ENCODE data around the gene HABP4. TPM values are rescaled to one million over a fixed set of nuclear protein-coding genes. Genes with fewer than 3 reads are reported as not detected.

Gene HABP4
- total RNA-seq, 2 experiments from 2014 or later: 17.4 to 19.0 TPM

GRCh38 chr9:96519095-96519494 lies 69.1 kb downstream of the HABP4 start:
- Mint-ChIP-seq H3K4me1 (ENCODE audit: low read depth) (peaks cover 14% of the 10 kb centered on the region), H3K27me3 (no peaks in the 10 kb centered on the region), H3K4me3 (no peak overlapping the region), H3K9me3 (no peaks in the 10 kb centered on the region), H3K36me3 (no peaks in the 10 kb centered on the region), H3K27ac (no peak overlapping the region)
- intact Hi-C loops (cut with micrococcal nuclease): no loop called here
- POLR2A ChIA-PET: no interaction called here
- CTCF ChIA-PET: no interaction called here
- DNase-seq: no peak

GRCh38 chr9:96519787-96520186 lies 69.8 kb downstream of the HABP4 start:
- ChIA-PET POLR2A (no interaction called here), CTCF (no interaction called here)
- H3K4me1 Mint-ChIP-seq (ENCODE audit: low read depth): peaks cover 14% of the 10 kb centered on the region
- H3K27ac Mint-ChIP-seq: no peak overlapping the region
- no peaks in the 10 kb centered on the region for H3K27me3 Mint-ChIP-seq
- DNase-seq: no peak
- no peaks in the 10 kb centered on the region for H3K9me3 Mint-ChIP-seq
- no peaks in the 10 kb centered on the region for H3K36me3 Mint-ChIP-seq
- intact Hi-C loops (cut with micrococcal nuclease): no loop called here
- no peak overlapping the region for H3K4me3 Mint-ChIP-seq

- intact Hi-C loops (cut with micrococcal nuclease): no loop called here
- DNase-seq: no peak
- Mint-ChIP-seq H3K36me3 (no peaks in the 10 kb centered on the region), H3K27me3 (no peaks in the 10 kb centered on the region), H3K4me1 (ENCODE audit: low read depth) (peaks cover 14% of the 10 kb centered on the region), H3K27ac (no peak overlapping the region), H3K9me3 (no peaks in the 10 kb centered on the region), H3K4me3 (no peak overlapping the region)
- ChIA-PET POLR2A (no interaction called here), CTCF (no interaction called here)
Measured at GRCh38 chr9:96522366-96522765, 72.4 kb downstream of the HABP4 start.

DNA sequence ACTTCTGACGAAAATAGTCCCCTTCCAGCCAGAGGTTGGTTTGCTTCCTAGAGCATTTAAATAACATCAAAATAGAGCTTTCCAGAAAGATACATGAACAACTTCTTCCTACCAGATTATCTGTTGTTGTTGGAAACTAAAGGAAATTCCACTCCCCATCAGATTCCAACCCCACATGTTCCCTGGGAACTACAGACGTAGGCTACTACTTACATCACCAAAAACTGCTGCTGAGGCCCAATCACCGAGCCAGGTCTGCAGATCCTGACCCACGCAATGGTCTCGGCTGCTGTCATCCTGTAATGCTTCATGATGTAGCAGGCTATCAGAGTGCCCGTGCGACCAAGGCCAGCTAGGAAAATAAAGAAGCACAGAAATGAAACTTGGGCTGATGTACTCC lies 73.4 kb downstream of the HABP4 start:
- no peak for DNase-seq
- CTCF ChIA-PET: no interaction called here
- POLR2A ChIA-PET: no interaction called here
- no peaks in the 10 kb centered on the region for H3K9me3 Mint-ChIP-seq
- H3K4me3 Mint-ChIP-seq: no peak overlapping the region
- intact Hi-C loops (cut with micrococcal nuclease): no loop called here
- H3K27me3 Mint-ChIP-seq: no peaks in the 10 kb centered on the region
- peaks cover 2% of the 10 kb centered on the region for H3K36me3 Mint-ChIP-seq
- H3K4me1 Mint-ChIP-seq (ENCODE audit: low read depth): peaks cover 14% of the 10 kb centered on the region
- H3K27ac Mint-ChIP-seq: no peak overlapping the region

- intact Hi-C loops (cut with micrococcal nuclease): no loop called here
- no peak for DNase-seq
- Mint-ChIP-seq H3K4me1 (ENCODE audit: low read depth) (peaks cover 14% of the 10 kb centered on the region), H3K36me3 (peaks cover 2% of the 10 kb centered on the region), H3K9me3 (no peaks in the 10 kb centered on the region), H3K27me3 (no peaks in the 10 kb centered on the region), H3K4me3 (no peak overlapping the region), H3K27ac (no peak overlapping the region)
- ChIA-PET POLR2A (no interaction called here), CTCF (interaction anchor here (0.6 kb wide), 1 partner anchor 68 kb away, joined by 3 read pairs; no protein-coding TSS in a partner anchor)
Measured at GRCh38 chr9:96524045-96524444, 74.1 kb downstream of the HABP4 start.

DNA sequence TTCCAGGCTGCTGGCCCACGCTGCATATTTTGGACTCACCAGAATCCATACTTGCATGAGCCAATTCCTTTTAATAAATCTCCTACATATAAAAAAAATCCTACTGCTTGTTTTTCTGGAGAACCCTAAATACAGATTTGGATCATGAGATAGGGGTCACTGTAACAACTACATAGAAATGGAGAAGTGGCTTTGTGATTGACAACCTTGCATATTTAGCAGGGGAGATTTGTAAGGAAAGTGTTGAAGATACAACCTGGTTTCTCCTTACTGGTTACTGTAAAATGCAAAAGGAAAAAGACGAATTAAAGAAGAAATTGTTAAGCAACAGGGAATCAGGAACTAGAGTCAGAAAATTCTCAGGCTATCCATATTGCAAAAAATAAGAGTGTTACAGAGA lies 74.8 kb downstream of the HABP4 start:
- H3K27me3 Mint-ChIP-seq: no peaks in the 10 kb centered on the region

DNA sequence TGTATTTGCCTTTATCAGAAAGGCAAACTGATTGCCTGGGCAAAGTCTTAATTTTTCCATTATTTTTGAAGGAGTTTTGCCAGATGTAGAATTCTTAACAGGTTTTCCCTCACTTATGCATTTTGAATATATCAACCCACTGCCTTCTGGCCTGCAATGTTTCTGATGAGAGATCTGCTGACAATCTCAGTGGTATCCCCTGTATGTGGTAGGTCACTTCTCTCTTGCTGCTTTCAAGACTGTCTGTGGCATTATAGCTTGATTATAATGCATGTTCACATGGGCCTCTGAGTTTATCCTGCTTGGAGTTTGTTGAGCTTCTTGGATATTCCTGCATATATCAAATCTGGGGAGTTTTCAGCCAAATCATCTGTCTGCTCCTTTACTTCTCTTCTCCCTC lies 82.2 kb downstream of the HABP4 start:
- POLR2A ChIA-PET: no interaction called here

More for the DNA sequence above, 74.8 kb downstream of the HABP4 start:
- no peak for DNase-seq
- Mint-ChIP-seq H3K27ac (no peak overlapping the region), H3K4me3 (no peak overlapping the region), H3K4me1 (ENCODE audit: low read depth) (peaks cover 14% of the 10 kb centered on the region), H3K36me3 (peaks cover 2% of the 10 kb centered on the region), H3K9me3 (no peaks in the 10 kb centered on the region)
- CTCF ChIA-PET: interaction anchor here (1.0 kb wide), 1 partner anchor 11 kb away, joined by 3 read pairs; no protein-coding TSS in a partner anchor
- intact Hi-C loops (cut with micrococcal nuclease): no loop called here
- POLR2A ChIA-PET: no interaction called here

DNA sequence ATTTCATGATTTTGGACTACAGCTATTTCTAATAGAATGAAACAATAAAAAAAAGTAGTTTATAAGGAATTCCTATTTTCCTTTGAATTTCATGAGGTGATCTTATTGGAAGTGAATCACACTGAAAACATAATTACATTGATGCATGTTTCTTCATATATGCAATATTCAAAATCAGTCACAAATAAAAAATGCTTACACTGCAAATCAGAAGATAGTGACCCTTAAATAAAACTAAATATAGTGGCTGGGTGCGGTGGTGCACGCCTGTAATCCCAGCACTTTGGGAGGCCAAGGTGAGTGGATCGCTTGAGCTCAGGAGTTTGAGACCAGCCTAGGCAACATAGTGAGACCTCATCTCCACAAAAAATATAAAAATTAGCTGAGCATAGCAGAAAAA lies 90.1 kb downstream of the HABP4 start:
- H3K4me3 Mint-ChIP-seq: no peak overlapping the region
- no peaks in the 10 kb centered on the region for H3K27me3 Mint-ChIP-seq
- peaks cover 3% of the 10 kb centered on the region for H3K36me3 Mint-ChIP-seq
- ChIA-PET POLR2A (no interaction called here), CTCF (no interaction called here)
- H3K4me1 Mint-ChIP-seq (ENCODE audit: low read depth): no peaks in the 10 kb centered on the region
- no peak for DNase-seq
- intact Hi-C loops (cut with micrococcal nuclease): no loop called here
- no peak overlapping the region for H3K27ac Mint-ChIP-seq
- no peaks in the 10 kb centered on the region for H3K9me3 Mint-ChIP-seq

More for the DNA sequence above, 82.2 kb downstream of the HABP4 start:
- Mint-ChIP-seq H3K36me3 (peaks cover 8% of the 10 kb centered on the region), H3K4me3 (no peak overlapping the region), H3K9me3 (no peaks in the 10 kb centered on the region), H3K4me1 (ENCODE audit: low read depth) (no peaks in the 10 kb centered on the region), H3K27ac (no peak overlapping the region), H3K27me3 (no peaks in the 10 kb centered on the region)
- intact Hi-C loops (cut with micrococcal nuclease): no loop called here
- no peak for DNase-seq
- CTCF ChIA-PET: no interaction called here

Other genes with a start within 250 kb of the HABP4 start
- not detected for gene HSD17B3, start 148.0 kb upstream of the HABP4 start, total RNA-seq
- 1 to 10 TPM; 8.1 to 8.5 TPM for gene SLC35D2, start 66.5 kb upstream of the HABP4 start, total RNA-seq
- gene ZNF367, start 31.8 kb upstream of the HABP4 start, total RNA-seq: 10 to 100 TPM; 29.0 to 30.1 TPM
- 1 to 10 TPM; 2.3 to 2.8 TPM for gene CDC14B, start 169.7 kb downstream of the HABP4 start, total RNA-seq
- gene PRXL2C, start 205.1 kb downstream of the HABP4 start, total RNA-seq: 10 to 100 TPM in 1 of 2 experiments, 1 to 10 TPM in 1; 10.0 to 11.4 TPM

Data from activated CD4-positive, alpha-beta memory T cell treated with anti-CD3 and anti-CD28 coated beads for 36 hours (primary cell).